Tongue (tissue), 2 donors: ENCODE measurements around the gene PRPF39. TPM values are rescaled to one million over a fixed set of nuclear protein-coding genes. Genes with fewer than 3 reads are reported as not detected.
"Not testable (repeated sequence)": the region's sequence is repeated elsewhere in the genome, so short reads cannot be mapped to it uniquely, and the experiment has no call there.

Source experiments
- DNase-seq: peaks from one replicate; pipeline ENCODE4 v3.0.0-alpha.2; 2015
- total RNA-seq: library from RNA; depleted of rRNA; stranded (reverse); fragments of >200 nt; gene quantifications from one replicate; pipeline ENCODE4 v1.2.3, GENCODE V29; 2014

PRPF39 gene, protein sequence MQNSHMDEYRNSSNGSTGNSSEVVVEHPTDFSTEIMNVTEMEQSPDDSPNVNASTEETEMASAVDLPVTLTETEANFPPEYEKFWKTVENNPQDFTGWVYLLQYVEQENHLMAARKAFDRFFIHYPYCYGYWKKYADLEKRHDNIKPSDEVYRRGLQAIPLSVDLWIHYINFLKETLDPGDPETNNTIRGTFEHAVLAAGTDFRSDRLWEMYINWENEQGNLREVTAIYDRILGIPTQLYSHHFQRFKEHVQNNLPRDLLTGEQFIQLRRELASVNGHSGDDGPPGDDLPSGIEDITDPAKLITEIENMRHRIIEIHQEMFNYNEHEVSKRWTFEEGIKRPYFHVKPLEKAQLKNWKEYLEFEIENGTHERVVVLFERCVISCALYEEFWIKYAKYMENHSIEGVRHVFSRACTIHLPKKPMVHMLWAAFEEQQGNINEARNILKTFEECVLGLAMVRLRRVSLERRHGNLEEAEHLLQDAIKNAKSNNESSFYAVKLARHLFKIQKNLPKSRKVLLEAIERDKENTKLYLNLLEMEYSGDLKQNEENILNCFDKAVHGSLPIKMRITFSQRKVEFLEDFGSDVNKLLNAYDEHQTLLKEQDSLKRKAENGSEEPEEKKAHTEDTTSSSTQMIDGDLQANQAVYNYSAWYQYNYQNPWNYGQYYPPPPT
- total RNA-seq = 66.1 TPM

DNA sequence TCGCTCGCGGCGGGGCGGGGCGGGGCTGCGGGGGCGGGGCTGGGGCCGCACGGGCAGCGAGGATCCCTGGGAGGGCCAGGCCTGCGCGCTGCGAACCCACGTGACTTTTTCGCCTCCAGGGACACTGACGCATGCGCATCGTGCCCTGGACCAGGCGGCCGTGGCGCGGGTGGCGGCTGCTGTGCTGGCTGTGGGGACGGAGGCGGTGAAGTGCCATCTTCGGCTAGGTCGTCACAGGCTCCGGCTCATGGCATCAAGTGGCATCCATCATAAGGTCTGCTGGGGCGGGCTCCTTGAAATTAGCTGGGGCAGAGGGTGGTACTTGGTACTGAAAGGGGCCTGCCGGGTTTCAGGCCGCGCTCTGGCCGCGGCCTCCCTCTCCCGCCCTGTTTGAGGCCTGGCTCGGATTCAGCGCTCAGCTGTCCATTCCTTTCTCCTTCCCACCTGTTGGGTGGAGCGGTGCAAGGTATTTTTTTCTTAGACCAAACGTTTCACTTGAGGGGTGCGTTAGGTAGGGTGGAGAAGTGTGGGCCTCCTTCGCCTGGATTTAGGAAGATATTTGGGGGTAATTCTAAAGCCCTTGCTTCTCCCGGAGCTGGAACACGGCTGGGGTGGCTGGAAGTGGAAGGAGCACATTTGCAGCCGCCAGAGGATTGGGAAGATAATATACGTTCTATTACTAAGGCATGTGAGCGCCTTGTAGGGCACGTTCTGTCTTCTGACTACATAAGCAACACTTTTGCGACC, at the start of gene PRPF39:
TSS of gene PRPF39 (plus strand) at position 141 of the 747 bp plus-strand sequence. CDS start 11,124 bp downstream, outside the sequence.
- peak; percentile 98 for DNase-seq

DNA sequence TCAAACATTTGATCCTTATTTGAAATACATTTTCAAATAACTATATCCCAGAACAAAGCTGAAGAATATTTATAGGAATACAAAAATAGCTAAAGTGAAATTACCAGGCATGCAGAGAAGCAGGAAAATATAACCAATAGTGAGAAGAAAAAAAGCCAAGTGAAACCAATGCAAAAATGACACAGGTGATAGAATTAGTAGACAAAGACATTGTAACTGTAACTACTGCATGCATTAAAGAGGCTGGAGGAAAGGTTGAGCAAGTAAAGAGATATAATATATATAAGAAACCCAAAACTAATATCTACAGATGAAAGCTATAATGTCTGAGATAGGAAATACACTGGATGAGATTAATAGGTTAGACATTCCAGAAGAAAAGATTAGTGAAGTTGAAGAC, 49.2 kb upstream of the PRPF39 start:
- no peak for DNase-seq

DNA sequence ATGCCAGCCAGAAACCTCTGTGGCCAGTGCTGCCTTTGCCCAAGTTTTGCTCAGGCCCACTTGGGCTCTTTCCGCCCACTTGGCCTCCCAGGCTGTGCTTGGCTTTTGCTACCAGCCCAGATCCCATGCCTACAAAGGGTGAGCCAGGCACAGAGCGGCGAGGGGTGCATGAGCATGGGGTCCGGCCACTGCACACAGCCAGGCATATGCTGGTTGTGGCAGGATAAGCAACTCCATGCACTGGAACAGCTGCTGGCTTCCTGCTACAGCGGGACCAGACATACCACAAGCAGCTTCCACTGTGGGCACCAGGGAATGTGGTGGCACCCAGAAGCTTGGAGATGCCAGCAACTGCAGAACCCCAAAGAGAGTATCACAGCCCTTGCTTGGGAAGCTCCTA, 45.7 kb upstream of the PRPF39 start:
- DNase-seq = no peak

DNA sequence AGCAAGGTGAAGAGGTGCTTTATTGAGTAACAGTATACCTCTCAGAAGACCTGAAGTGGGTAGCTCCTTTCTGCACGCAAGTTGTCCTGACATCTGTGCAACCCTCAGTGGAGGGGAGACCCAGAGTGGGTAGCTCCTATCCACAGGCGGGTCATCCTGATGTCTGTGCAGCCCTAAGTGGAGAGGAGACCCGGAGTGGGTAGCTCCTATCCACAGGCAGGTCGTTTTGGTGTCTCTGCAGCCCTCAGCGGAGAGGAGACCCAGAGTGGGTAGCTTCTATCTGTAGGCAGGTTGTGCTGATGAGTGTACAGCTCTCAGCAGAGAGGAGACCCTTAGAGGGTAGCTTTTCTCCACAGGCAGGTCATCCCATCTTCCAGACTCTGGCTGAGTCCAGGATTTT, 45.1 kb upstream of the PRPF39 start:
- DNase-seq = no peak

DNA sequence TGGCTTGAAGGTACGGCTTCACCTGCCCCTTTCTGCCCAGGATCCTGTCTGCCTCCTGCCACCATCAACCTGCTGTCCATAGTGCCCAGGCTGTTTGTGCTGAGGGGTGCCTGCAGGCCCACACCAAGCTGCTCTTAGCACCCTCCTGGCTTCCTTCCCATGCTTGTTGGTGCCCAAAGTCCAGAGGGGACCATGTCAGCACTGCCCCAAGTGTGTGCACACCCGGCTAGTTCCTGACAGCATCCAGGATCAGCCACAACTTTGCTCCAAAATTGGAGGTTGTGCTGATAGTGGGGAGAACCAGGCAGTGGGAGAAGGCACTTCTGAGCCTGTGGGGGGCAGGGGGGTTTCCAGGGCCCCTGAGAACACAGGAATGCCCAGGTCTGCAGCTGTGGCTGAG, 44.5 kb upstream of the PRPF39 start:
- DNase-seq = no peak

DNA sequence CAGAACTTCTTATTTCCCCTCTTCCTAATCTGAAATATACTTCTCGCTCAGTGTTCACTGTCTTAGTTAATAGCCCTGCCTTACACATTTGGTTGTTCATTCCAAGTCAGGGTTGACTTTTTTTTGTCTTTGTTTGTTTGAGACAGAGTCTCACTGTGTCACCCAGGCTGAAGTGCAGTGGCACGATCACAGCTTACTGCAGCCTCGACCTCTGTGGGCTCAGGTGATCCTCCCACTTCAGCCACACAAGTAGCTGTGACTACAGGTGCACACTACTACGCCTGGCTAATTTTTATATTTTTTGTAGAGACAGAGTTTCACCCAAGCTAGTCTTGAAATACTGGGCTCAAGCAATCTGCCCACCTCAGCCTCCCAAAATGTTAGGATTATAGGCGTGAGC, 42.3 kb upstream of the PRPF39 start:
- DNase-seq = no peak

DNA sequence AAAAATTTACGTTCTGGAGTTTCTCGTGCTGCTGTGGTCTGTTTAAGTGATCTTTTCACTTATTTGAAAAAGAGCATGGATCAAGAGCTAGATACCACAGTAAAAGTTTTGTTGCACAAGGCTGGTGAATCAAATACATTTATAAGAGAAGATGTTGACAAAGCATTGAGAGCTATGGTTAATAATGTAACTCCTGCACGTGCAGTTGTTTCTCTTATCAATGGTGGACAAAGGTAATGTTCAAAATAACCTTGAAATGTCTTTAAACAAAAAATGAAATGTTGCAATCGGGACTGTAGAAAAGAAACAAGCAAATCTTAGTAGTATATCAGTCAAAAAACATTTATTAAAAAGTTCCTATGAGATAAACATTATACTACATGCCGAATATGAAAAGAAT, 39.3 kb upstream of the PRPF39 start:
- DNase-seq = no peak

DNA sequence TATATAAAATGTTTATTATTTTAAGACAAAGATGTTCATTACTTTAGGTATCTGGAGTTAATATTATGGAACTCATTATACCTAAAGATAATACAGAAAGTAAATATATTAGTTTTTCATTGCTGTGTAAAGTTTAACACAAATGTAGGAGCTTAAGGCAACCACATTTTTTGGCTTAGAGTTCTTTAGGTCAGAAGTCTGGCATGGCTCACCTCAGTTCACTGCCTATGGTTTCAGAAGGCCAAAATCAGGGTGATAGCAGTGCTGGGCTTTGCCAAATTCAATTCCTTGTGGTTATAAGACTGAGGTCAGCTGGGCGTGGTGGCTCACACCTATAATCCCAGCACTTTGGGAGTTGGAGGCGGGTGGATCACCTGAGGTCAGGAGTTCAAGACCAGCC, 35.5 kb upstream of the PRPF39 start:
- no peak for DNase-seq

DNA sequence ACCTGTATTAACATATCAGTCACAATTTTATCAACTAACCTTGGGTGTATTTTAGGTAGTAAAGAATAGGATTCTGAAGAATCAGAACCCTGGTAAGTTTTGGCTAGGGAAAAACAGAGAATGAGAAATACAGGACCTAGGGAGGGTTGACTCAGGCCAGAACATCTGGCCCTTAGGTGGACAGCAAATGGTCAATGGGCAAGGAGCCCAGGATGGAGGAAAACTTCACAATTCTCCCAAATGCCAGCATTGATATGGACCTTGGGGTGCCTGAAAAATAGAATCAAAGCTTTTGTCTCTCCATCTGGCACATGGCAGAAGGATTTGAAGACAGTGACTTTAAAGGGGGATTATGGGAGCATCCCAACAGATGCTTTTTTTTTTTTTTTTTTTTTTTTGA, 32.7 kb upstream of the PRPF39 start:
- no peak for DNase-seq

DNA sequence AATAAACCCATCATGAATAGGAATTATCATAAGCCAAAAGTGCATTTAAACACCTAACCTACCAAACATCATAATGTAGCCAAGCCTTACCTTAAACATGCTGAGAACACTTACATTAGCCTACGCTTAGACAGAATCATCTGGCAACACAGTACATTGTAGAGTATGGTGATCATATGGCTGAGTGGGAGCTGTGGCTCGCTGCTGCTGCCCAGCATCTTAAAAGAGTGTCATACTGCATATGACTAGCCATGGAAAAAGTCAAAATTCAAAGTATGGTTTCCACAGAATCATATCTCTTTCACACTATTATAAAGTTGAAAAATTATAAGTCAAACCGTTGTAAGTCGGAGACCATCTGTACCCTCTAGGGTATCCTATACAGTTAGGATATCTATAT, 32.0 kb upstream of the PRPF39 start:
- no peak for DNase-seq

DNA sequence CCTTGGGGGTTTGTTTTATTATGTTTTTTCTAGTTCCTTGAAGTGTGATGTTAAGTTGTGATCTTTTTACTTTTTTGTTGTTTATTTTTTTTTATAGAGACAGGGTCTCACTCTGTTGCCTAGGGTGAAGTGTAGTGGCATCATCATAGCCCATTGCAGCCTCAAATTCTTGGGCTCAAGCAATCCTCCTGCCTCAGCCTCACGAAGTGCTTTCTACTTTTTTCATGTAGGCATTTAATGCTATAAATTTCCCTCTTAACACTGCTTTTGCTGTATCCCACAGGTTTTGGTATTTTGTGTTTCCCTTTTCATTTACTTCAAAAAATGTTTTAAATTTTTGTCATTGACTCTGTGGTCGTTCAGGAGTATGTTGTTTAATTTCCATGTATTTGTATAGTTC, 26.6 kb upstream of the PRPF39 start:
- DNase-seq = no peak

DNA sequence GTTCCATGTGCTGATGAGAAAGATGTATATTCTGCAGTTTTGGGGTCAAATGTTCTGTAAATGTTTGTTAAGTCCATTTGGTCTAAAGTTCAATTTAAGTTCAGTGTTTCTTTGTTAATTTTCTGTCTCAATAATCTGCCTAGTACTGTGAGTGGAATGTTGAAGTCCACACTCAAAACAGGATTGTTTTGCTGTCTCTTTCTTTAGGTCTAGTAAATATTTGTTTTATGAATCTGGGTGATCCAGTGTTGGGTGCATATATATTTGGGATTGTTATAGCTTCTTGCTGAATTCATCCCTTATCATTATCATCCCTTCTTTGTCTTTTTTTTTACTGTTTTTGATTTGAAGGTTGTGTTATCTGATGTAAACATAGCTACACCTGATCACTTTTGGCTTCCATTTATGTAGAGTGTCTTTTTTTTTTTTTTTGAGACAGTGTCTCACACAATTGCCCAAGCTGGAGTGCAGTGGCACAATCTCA, 26.0 kb upstream of the PRPF39 start:
- DNase-seq = no peak

DNA sequence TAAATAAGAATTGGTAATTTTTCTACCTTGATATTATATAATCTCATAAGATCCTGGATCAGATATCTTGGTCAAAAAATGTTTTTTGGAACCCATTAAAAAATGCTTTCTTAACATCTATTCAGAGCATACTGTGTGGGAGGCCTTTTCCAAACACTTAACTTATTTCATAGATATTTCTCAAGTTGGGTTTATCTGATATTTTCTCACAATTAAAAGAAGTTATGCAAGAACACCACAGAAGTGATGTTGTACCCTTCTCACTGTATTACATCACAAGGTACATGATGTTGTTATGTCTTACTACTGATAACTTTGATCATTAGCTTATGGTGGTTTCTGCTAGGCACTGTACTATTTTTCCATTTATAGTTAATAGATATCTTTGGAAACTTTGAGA, 23.4 kb upstream of the PRPF39 start:
- no peak for DNase-seq

DNA sequence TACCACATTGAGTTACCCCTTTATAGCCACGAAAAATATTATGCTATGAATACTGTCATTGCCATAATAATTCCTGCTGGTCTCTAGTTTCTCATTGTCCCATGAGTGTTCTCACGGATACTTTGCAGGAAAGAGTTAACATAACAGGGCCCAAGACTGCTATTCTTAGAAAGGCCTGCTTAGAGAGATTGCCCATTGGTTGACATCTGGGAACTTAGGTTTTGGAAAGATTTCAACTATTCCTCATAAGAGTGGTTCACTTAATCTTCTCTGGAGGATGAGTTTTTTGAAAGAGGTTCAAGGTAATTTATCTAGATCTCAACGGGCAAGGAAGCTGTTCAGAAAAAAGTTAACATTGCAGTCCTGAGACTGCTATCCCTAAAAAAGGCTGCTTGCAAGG, 18.4 kb upstream of the PRPF39 start:
- peak; percentile 34 for DNase-seq

DNA sequence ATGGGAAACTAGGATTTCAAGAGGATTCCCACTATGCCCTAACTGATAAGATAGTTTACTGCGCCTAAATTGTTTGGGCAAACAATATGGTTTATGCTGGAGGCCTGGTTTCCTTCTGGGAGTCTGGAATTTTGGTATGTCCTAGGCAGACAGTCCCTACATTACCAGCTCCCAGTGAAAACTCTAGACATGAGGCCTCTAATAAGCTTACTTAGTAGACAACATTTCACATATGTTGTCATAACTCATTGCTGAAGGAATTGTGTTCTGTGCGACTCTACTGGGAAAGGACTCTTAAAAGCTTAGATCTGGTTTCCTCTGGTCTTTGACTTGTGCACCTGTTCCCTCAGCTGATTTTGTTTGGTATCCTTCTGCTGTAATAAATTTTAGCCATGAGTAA, 18.0 kb upstream of the PRPF39 start:
- DNase-seq = peak; percentile 43

DNA sequence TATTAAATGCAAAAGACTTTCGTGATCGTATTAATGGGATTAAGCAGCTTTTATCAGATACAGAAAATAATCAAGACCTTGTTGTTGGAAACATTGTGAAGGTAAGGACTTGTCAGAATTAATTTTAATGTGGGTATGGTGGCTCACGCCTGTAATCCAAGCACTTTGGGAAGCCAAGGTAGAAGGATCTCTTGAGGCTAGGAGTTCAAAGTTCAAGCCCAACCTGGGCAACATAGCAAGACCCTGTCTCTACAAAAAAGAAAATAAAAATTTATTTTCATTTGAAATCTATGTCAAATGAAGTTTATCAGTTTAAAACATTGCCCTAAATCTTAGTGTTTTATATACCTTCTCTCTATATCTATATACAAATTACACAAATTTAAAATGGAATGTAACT, 17.2 kb upstream of the PRPF39 start:
- DNase-seq = no peak

DNA sequence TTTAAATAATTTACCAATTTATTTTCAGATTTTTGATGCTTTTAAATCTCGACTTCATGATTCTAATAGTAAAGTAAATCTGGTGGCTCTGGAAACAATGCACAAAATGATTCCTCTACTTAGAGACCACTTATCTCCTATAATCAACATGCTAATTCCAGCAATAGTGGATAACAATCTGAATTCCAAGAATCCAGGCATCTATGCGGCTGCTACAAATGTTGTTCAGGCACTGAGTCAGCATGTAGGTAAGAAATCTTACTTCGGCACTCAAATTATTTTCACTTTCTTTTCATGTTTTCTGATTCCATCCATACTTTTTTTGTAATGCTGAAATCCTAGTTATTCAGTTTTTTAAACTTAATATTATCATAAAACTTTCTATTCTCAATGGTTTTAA, 15.5 kb upstream of the PRPF39 start:
- DNase-seq = no peak

DNA sequence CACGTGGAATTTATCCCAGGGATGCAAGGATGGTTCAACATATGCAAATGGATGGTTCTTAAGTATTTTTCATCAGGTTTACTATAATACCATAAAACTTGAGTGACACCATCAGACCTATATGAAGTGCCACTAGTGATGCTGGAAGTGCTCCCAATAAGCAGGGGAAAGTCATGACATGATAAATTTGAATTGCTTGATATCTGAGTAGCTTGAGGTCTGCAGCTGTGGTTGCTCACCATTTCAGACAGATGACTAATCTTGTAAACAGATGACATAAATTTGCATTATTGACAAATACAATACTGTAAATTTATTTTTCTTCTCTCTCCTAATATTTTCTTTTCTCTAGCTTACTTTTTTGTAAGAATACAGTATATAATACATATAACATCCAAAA, 13.7 kb upstream of the PRPF39 start:
- DNase-seq = no peak

DNA sequence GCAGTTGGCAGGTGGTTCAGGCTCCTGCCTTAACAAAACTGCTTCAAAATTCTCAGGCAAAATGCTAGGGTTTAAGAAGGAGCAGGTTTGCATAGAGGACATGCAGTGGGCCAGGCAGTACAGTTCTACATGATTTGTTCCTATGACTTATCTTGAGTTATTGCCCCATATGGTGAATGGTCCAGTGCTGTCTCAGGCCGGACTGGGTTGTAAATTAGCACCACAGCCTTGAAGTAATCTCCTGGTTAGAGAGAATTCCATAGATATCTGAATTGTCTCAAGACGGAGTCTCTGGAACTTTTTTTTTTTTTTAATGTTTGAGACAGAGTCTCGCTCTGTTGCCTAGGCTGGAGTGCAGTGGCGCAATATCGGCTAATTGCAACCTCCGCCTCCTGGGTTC, 11.8 kb upstream of the PRPF39 start:
- DNase-seq = no peak

DNA sequence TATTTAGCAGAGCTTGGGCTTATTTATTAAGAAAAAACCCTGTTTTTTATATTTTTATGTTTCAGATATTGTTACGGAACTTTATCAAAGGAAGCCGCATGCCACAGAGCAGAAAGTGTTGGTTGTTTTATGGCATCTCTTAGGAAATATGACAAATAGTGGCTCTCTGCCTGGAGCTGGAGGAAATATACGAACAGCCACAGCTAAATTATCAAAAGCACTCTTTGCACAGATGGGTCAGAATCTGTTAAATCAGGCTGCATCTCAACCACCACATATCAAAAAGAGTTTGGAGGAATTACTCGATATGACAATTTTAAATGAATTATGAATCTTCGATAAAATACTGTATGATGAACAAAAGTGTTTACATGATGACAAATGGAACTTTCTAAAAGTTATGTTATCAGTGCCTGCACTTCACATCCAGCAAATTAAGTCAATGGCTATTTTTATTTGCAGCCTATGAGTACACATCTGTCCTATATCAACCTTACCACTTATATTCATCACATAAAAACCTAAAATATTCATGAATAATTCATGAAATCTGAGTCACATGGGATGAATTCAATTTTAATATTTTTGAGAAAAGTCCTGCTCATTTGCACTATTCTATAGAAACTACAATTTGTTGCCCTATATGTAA, 10.6 kb upstream of the PRPF39 start:
- no peak for DNase-seq

DNA sequence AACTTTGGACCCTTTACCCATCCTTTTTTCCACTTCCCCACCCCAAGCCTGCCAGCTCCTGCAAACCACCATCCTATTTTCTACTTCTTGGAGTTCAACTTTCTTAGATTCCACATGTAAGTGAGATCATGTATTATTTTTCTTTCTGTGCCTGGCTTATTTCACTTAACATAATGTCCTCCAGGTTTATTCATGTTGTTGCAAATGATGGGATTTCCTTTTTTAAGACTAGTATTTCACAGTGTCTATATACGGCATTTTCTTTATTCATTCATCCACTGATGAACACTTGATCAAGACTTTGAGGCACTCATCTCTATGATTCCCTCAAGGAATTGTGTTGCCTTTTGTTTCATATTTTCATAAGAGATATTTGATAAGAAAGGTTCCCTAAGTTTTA, 5.6 kb upstream of the PRPF39 start:
- DNase-seq = no peak

DNA sequence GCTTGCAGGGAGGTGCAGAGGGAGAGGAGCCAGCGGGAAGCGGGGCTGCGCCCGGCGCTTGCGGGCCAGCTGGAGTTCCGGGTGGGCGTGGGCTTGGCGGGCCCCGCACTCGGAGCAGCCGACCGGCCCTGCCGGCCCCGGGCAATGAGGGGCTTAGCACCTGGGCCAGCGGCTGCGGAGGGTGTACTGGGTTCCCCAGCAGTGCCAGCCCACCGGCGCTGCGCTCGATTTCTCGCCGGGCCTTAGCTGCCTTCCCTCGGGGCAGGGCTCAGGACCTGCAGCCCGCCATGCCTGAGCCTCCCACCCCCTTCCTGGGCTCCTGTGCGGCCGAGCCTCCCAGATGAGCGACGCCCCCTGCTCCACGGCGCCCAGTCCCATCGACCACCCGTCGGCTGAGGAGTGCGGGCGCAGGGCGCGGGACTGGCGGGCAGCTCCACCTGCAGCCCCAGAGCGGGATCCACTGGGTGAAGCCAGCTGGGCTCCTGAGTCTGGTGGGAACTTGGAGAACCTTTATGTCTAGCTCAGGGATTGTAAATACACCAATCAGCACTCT, 3.4 kb upstream of the PRPF39 start:
- DNase-seq = not testable (repeated sequence)
